H9 (cell line): ENCODE measurements around the gene RPS6KB2. TPM values are rescaled to one million over a fixed set of nuclear protein-coding genes. Genes with fewer than 3 reads are reported as not detected.

ENCODE experiments used
- DNase-seq: peaks from one replicate; pipeline ENCODE4 v3.0.0-alpha.2; 2017
- H2AFZ ChIP-seq: one replicate; pipeline ENCODE4 v1.6.1; 2013; ENCODE audit warnings: mild to moderate bottlenecking, low read length, control low read depth, moderate library complexity
- H2AK5ac ChIP-seq: 2 replicates; pipeline ENCODE4 v1.6.1; 2013; ENCODE audit warnings: low read length, control low read depth, mixed read lengths; ENCODE audit not compliant: insufficient read length
- H2BK120ac ChIP-seq: one replicate; pipeline ENCODE4 v1.6.1; 2013; ENCODE audit warnings: low read depth, mild to moderate bottlenecking, low read length, control low read depth, inconsistent platforms; ENCODE audit not compliant: poor library complexity, severe bottlenecking
- H2BK12ac ChIP-seq: 2 replicates; pipeline ENCODE4 v1.6.1; 2013; ENCODE audit warnings: low read length, control low read depth, mixed read lengths, low read depth; ENCODE audit not compliant: insufficient read length
- H2BK15ac ChIP-seq: 2 replicates; pipeline ENCODE4 v1.6.1; 2013; ENCODE audit warnings: low read depth, low read length, control low read depth
- H2BK20ac ChIP-seq: one replicate; pipeline ENCODE4 v1.6.1; 2013; ENCODE audit warnings: low read depth, mild to moderate bottlenecking, low read length, control low read depth, inconsistent platforms; ENCODE audit not compliant: poor library complexity, severe bottlenecking
- H2BK5ac ChIP-seq: 2 replicates; pipeline ENCODE4 v1.6.1; 2013; ENCODE audit warnings: low read length, control low read depth, mixed read lengths; ENCODE audit not compliant: insufficient read length
- H3K14ac ChIP-seq: 2 replicates; pipeline ENCODE4 v1.6.1; 2013; ENCODE audit warnings: low read length, control low read depth; ENCODE audit not compliant: insufficient read depth
- H3K18ac ChIP-seq: 2 replicates; pipeline ENCODE4 v1.6.1; 2013; ENCODE audit warnings: low read depth, mild to moderate bottlenecking, mixed read lengths, low read length, control low read depth; ENCODE audit not compliant: insufficient read length
- H3K23ac ChIP-seq: 2 replicates; pipeline ENCODE4 v1.6.1; 2013; ENCODE audit warnings: low read length, control low read depth, mixed read lengths, low read depth; ENCODE audit not compliant: insufficient read length
- H3K23me2 ChIP-seq: 2 replicates; pipeline ENCODE4 v1.6.1; 2013; ENCODE audit warnings: low read depth, mild to moderate bottlenecking, mixed read lengths, low read length, control low read depth; ENCODE audit not compliant: insufficient read length, poor library complexity, severe bottlenecking
- H3K27ac ChIP-seq: 2 replicates; pipeline ENCODE4 v1.5.1; 2013; ENCODE audit warnings: low read length, control low read depth, mixed read lengths, low read depth; ENCODE audit not compliant: insufficient read length
- H3K27me3 ChIP-seq: 2 replicates; pipeline ENCODE4 v1.6.1; 2013; ENCODE audit warnings: low read length, control low read depth, inconsistent platforms; ENCODE audit not compliant: insufficient read depth
- H3K4ac ChIP-seq: 2 replicates; pipeline ENCODE4 v1.6.1; 2013; ENCODE audit warnings: low read depth, mild to moderate bottlenecking, control low read depth, inconsistent platforms, low read length, moderate library complexity
- H3K4me1 ChIP-seq: 2 replicates; pipeline ENCODE4 v1.6.1; 2013; ENCODE audit warnings: low read length, control low read depth, inconsistent platforms; ENCODE audit not compliant: insufficient read depth
- H3K4me2 ChIP-seq: 2 replicates; pipeline ENCODE4 v1.6.1; 2013; ENCODE audit warnings: low read length, control low read depth, mixed read lengths; ENCODE audit not compliant: insufficient read length, insufficient read depth
- H3K56ac ChIP-seq: 2 replicates; pipeline ENCODE4 v1.6.1; 2013; ENCODE audit warnings: low read depth, mild to moderate bottlenecking, mixed read lengths, low read length, control low read depth; ENCODE audit not compliant: insufficient read length
- H3K79me1 ChIP-seq: 2 replicates; pipeline ENCODE4 v1.6.1; 2013; ENCODE audit warnings: low read depth, mild to moderate bottlenecking, moderate library complexity, low read length, control low read depth, inconsistent platforms; ENCODE audit not compliant: insufficient read depth, poor library complexity, severe bottlenecking
- H3K79me2 ChIP-seq: 2 replicates; pipeline ENCODE4 v1.6.1; 2013; ENCODE audit warnings: low read length, control low read depth, inconsistent platforms; ENCODE audit not compliant: insufficient read depth
- H3K9ac ChIP-seq: 2 replicates; pipeline ENCODE4 v1.6.1; 2013; ENCODE audit warnings: low read length, control low read depth, mixed read lengths; ENCODE audit not compliant: insufficient read length; ENCODE audit errors: extremely low read depth
- H3K9me3 ChIP-seq: one replicate; pipeline ENCODE4 v1.6.1; 2013; ENCODE audit warnings: low read depth, low read length, inconsistent platforms; ENCODE audit not compliant: control insufficient read depth
- H3T11ph ChIP-seq: one replicate; pipeline ENCODE4 v1.6.1; 2013; ENCODE audit warnings: mild to moderate bottlenecking, low read length, control low read depth, inconsistent platforms
- H4K20me1 ChIP-seq: one replicate; pipeline ENCODE4 v1.6.1; 2013; ENCODE audit not compliant: control insufficient read depth, insufficient read length, insufficient read depth
- H4K5ac ChIP-seq: 2 replicates; pipeline ENCODE4 v1.6.1; 2013; ENCODE audit warnings: low read depth, mild to moderate bottlenecking, mixed read lengths, low read length, control low read depth; ENCODE audit not compliant: insufficient read length
- H4K8ac ChIP-seq: replicated peaks from 2 replicates; pipeline ENCODE4 v1.6.1; 2013; ENCODE audit warnings: low read length, control low read depth, mixed read lengths, low read depth; ENCODE audit not compliant: insufficient read length
- H4K91ac ChIP-seq: 2 replicates; pipeline ENCODE4 v1.6.1; 2013; ENCODE audit warnings: low read depth, mild to moderate bottlenecking, moderate library complexity, mixed read lengths, low read length, control low read depth; ENCODE audit not compliant: insufficient read length
- H3K27ac Mint-ChIP-seq, 3 experiments: 2 replicates in 2 of 3; 3 replicates in 1 of 3; pipeline ENCODE4 v1.8.0; 2020 to 2021; ENCODE audit warnings: mixed read lengths in 3 of 3, mild to moderate bottlenecking in 1 of 3, moderate library complexity in 1 of 3
- H3K27me3 Mint-ChIP-seq: 2 replicates; pipeline ENCODE4 v1.8.0; 2021; ENCODE audit warnings: low read depth, mild to moderate bottlenecking, moderate library complexity, mixed read lengths
- H3K36me3 Mint-ChIP-seq, 3 experiments: 2 replicates in 2 of 3; 3 replicates in 1 of 3; pipeline ENCODE4 v1.8.0; 2020 to 2021; ENCODE audit warnings: low read depth in 3 of 3, mixed read lengths in 3 of 3; ENCODE audit not compliant: insufficient read depth in 1 of 3
- H3K4me1 Mint-ChIP-seq, 2 experiments: 2 replicates each; pipeline ENCODE4 v1.8.0; 2020; ENCODE audit warnings: mixed read lengths in 2 of 2
- H3K4me3 Mint-ChIP-seq, 2 experiments: 2 replicates in 1 of 2; 3 replicates in 1 of 2; pipeline ENCODE4 v1.8.0; 2020 to 2021; ENCODE audit warnings: mild to moderate bottlenecking in 2 of 2, mixed read lengths in 2 of 2, moderate library complexity in 1 of 2
- H3K9me3 Mint-ChIP-seq, 2 experiments: 2 replicates in 1 of 2; 3 replicates in 1 of 2; pipeline ENCODE4 v1.8.0; 2020; ENCODE audit warnings: mild to moderate bottlenecking in 2 of 2, mixed read lengths in 2 of 2, moderate library complexity in 1 of 2
- WGBS: extraction: QIAGEN DNeasy Blood & Tissue Kit; methylation state at CpG from one replicate; pipeline ENCODE4 v1.1.7; 2013; ENCODE audit warnings: missing lambda C conversion rate, low lambda C conversion rate, mixed read lengths; ENCODE audit not compliant: insufficient read length; ENCODE audit errors: extremely low coverage; 5-methylcytosine and 5-hydroxymethylcytosine counted together
- total RNA-seq: library from RNA; stranded (reverse); gene quantifications from 2 replicates; pipeline ENCODE4 v1.2.1, GENCODE V29; 2021
- TF ChIP-seq, protein P1 (sequence below): fragments of 200-600 bp; sonication (generic); conservative IDR thresholded peaks from 3 replicates; pipeline ENCODE4 v1.8.0; 2021; ENCODE audit warnings: antibody characterized with exemption, mild to moderate bottlenecking

RPS6KB2 gene
- total RNA-seq, 1 experiment from 2014 or later = 51.7 TPM

DNA sequence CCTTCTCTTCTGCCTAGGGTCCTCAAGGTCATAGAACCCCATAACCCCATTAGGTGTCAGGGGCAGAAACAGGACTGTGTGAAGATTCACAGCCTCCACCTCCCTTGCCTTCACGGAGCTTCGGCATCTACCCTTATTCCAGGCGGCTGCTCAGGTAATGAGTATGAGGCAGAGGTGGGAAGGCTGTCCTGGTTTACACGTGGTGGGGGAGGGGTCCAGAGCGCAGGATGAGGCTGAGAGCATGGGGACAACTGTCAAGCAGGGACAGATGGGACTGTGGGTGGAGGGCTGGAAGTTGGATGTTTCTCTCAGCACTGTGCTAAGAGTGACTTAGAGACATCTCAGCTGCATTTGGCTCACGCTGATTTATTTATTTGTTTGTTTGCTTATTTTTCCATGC is 40.8 kb upstream of the RPS6KB2 start:
- no CpG with 5 or more reads among the region's 6 CpGs for WGBS
- H4K5ac ChIP-seq = no peak overlapping the region
- peak overlapping the region in 1 of 2 experiments; percentile 8; a peak in 2 of 5 replicates for H3K4me3 Mint-ChIP-seq

More for the DNA sequence above, 40.8 kb upstream of the RPS6KB2 start:
- no peak for DNase-seq
- Histone ChIP-seq H3K23ac (no peak overlapping the region), H3K4me1 (no peaks in the 10 kb centered on the region; the same call in 1 of the 2 replicates), H4K8ac (no peak overlapping the region), H4K20me1 (no peaks in the 10 kb centered on the region), H3K4me2 (no peak overlapping the region), H3K27me3 (no peaks in the 10 kb centered on the region; the same call in 1 of the 2 replicates), H2AFZ (no peak overlapping the region), H3K4ac (no peak overlapping the region), H3K18ac (no peak overlapping the region), H2BK15ac (no peak overlapping the region), H3K9ac (peak overlapping the region; percentile 4), H3T11ph (no peak overlapping the region), H2BK12ac (no peak overlapping the region), H2BK120ac (no peak overlapping the region), H3K14ac (no peak overlapping the region), H2BK5ac (no peak overlapping the region), H3K9me3 (no peaks in the 10 kb centered on the region), H3K27ac (no peak overlapping the region), H3K56ac (no peak overlapping the region), H3K23me2 (peaks cover 13% of the 10 kb centered on the region), H2AK5ac (no peak overlapping the region), H4K91ac (no peak overlapping the region), H3K79me1 (no peaks in the 10 kb centered on the region), H3K79me2 (no peaks in the 10 kb centered on the region), H2BK20ac (no peak overlapping the region)
- TF ChIP-seq, protein P1, sequence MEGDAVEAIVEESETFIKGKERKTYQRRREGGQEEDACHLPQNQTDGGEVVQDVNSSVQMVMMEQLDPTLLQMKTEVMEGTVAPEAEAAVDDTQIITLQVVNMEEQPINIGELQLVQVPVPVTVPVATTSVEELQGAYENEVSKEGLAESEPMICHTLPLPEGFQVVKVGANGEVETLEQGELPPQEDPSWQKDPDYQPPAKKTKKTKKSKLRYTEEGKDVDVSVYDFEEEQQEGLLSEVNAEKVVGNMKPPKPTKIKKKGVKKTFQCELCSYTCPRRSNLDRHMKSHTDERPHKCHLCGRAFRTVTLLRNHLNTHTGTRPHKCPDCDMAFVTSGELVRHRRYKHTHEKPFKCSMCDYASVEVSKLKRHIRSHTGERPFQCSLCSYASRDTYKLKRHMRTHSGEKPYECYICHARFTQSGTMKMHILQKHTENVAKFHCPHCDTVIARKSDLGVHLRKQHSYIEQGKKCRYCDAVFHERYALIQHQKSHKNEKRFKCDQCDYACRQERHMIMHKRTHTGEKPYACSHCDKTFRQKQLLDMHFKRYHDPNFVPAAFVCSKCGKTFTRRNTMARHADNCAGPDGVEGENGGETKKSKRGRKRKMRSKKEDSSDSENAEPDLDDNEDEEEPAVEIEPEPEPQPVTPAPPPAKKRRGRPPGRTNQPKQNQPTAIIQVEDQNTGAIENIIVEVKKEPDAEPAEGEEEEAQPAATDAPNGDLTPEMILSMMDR = no peak
- Mint-ChIP-seq H3K9me3 (no peaks in the 10 kb centered on the region), H3K4me1 (peaks cover 18 to 27% of the 10 kb centered on the region in 2 experiments), H3K27me3 (peaks cover 19% of the 10 kb centered on the region), H3K27ac (no peak overlapping the region; a peak in 1 of 7 replicates), H3K36me3 (peaks cover 0 to under 1% (median 0%) of the 10 kb centered on the region in 3 experiments; a peak in 1 of 7 replicates)
